GM12873 (cell line): Measurements from ENCODE around the gene MACROD2.

Source experiments
- TF ChIP-seq, protein P1 (sequence below): IDR thresholded peaks from 2 replicates; pipeline ENCODE4 v1.5.1; 2012; ENCODE audit warnings: low read depth, mild to moderate bottlenecking, moderate library complexity, low read length, control low read depth; ENCODE audit not compliant: insufficient read depth; ENCODE audit errors: missing control alignments

MACROD2 gene

GRCh38 chr20:15061061-15061430, 1065.7 kb downstream of the MACROD2 start:
- TF ChIP-seq, protein P1, sequence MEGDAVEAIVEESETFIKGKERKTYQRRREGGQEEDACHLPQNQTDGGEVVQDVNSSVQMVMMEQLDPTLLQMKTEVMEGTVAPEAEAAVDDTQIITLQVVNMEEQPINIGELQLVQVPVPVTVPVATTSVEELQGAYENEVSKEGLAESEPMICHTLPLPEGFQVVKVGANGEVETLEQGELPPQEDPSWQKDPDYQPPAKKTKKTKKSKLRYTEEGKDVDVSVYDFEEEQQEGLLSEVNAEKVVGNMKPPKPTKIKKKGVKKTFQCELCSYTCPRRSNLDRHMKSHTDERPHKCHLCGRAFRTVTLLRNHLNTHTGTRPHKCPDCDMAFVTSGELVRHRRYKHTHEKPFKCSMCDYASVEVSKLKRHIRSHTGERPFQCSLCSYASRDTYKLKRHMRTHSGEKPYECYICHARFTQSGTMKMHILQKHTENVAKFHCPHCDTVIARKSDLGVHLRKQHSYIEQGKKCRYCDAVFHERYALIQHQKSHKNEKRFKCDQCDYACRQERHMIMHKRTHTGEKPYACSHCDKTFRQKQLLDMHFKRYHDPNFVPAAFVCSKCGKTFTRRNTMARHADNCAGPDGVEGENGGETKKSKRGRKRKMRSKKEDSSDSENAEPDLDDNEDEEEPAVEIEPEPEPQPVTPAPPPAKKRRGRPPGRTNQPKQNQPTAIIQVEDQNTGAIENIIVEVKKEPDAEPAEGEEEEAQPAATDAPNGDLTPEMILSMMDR: no peak

- TF ChIP-seq, protein P1: no peak
Measured at GRCh38 chr20:15061955-15062354, 1066.6 kb downstream of the MACROD2 start.

DNA sequence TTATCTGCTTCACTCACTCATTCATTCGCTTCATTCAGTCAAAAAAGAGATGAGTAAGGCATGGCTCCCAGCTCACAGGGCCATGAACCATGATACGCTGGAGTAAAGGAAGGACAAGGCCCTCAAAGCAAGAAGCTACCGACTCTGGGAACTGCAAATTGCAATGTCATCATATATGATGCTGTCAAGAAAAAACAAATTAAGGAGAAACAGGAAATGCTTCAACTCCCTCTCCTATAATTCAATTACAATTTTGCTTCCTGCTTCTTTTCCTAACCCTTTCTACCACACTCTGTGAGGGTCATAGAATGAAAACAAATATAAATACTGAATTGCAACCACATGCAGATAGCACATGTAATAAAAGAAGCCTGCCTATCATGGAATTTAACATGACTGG, 1067.8 kb downstream of the MACROD2 start:
- TF ChIP-seq, protein P1: no peak

GRCh38 chr20:15064741-15065140, 1069.4 kb downstream of the MACROD2 start:
- TF ChIP-seq, protein P1: no peak

DNA sequence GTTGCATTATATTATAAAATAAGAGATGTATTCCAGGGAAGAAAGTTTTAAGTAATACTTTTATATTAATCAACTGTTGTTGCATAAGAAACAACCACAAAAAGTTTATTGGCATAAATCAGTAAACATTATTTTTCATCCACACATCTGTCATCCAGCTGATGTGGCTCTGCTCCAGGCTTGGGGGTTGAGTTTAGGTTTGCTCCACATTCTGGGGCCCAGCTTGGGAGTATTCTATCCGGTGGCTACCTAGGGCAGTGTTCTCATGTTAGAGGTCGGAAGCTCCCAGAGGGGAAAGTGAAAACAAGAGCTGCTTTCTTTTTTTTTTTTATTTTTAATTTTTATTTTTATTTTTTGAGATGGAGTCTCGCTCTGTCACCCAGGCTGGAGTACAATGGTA, 1070.5 kb downstream of the MACROD2 start:
- TF ChIP-seq, protein P1: no peak

DNA sequence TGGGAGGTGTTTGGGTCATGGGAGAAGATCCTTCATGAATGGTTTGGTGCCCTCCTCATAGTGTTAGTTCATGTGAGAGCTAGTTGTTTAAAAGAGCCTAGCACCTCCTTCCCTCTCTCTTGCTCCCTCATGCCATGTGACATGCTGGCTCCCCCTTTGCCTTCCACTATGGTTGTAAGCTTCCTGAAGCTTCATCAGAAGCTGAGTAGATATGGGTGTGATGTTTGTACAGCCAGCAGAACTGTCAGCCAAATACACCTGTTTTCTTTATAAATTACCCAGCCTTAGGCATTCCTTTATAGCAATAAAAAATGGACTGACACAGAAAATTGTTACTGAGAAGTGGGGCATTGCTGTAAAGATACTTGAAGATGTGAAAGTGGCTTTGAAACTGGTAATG, 1073.2 kb downstream of the MACROD2 start:
- TF ChIP-seq, protein P1: no peak

DNA sequence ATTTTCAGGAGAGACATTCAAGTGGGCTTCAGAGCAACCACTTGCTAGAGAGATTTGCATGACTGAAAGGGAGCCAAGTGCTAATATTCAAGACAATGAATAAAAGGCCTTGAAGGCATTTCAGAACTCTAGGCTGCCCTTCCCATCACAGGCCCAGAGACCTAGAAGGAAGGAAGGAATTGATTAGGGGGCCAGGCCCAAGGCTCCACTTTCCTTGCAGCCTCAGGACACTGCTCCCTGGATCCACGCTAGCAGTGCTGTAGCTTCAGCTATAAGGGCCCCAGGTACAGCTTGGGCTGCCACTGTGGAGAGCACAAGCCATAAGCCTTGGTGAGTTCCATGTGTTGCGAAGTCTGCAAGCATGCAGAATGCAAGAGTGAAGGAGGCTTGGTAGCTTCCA, 1074.0 kb downstream of the MACROD2 start:
- TF ChIP-seq, protein P1: no peak
